OCI-M2 (cell line): ENCODE measurements around the gene BICRAL.
"Not testable (repeated sequence)": the region's sequence is repeated elsewhere in the genome, so short reads cannot be mapped to it uniquely, and the experiment has no call there.

Experiments used
- DNase-seq: peaks from one replicate; lab custom pipeline; 2025; ENCODE audit not compliant: unreplicated experiment; lab: John Stamatoyannopoulos, UW

Gene BICRAL

DNA sequence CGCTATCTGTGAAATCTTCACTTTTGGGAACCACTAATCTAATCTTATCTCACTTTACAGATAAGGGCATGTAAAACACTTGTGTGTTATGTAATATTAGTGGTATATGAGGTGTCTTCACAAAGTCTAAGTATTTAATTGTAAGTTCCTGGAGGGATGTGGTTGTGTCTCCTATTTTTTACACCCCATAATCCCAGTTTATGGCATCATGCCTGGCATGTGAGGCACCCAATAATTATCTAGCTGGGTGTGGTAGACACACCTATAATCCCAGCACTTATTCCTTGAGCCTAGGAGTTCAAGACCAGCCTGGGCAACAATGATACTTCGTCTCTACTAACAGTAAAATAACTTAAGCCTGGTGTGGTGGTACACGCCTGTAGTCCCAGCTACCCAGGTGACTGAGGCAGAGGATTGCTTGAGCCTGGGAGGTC lies 19.4 kb upstream of the BICRAL start:
- DNase-seq, result no peak

DNA sequence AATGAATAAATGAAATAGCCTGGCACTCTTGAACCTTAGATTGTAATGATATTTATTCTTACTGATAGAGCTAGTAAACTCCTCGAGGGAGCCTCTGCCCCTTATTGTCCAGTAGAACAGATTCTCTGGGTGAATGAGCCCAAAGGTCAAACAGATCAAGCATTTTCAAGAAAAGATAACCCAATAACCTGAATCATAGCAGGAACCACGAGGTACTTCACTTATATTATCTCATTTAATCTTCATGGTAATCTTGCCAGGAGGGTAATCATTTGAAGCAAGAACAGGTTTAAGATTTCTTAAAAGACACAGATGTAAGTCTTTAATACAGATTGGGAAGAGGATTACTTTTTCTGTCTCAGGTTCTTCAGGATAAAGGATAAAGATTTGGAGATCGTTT lies 18.9 kb upstream of the BICRAL start:
- DNase-seq, result no peak

DNA sequence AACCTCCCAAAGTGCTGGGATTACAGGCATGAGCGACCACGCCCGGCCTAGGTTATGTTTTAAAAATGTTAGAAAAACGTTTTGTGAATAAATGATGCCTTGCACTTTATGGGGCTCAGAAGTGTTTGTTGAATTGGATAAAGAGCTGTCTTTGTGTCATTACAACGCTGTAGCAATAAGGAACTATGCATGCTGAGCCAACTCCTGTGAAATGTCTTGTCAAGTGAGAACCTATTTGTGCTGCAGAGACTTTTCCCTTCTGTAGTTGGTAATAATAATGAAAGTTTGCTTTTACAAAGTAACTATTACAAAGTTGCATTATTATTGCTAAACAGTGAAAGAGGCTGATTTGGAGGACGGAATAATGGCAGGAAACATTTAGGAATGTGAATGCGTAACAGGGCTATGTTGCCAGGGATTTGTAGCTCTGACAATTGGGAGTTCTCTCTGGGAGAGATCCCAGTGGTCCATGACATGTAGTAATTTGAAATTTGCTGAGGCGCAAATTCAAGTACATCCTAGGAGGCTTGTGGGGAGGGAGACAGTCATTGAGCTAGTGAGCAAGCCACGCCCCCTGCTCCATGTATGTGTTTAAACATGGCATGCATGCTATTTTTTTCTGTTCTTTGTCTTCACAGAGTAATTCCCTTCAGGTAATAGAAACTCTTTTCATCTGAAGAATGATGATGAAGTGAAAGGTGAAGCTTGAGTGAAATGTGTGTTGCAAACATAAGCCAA lies 16.8 kb upstream of the BICRAL start:
- no peak for DNase-seq

DNA sequence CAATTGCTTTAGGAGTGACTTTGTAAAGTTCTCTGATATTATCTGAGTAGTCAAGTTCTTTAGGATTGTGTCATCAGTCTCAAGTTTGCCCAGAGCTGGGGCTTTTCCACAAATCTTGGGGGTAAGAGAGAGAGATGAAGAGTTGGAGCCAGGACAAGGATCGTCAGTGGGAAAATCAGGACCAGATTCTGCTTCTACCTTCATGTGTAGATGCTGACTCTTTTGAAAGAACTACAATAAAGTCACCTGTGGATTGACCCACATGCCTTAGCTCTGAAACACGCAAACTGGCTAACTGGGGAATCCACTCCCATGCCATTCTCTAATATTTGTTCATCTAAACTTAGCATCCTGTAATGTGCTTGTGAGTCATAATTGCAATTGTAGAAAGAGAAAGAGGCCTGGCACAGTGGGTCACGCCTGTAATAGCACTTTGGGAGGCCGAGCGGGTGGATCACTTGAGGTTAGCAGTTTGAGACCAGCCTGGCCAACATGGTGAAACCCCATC lies 15.6 kb upstream of the BICRAL start:
- no peak for DNase-seq

DNA sequence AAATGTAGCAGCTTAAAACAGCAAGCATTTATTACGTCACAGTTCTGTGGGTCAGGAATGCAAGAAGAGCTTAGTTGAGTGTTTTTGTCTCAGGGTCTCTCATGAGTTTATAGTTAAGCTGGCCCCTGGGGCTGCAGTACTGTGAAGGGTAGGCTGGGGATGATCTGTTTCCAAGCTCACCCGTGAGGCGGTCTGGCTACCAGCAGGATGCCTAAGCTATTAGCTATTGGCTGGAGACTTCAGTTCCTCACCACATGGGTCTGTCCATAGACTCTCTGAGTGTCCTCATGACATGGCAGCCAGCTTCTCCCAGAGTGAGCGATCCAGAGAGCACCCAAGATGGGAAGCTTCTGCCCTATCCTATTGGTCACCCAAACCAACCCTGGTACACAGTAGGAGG lies 12.8 kb upstream of the BICRAL start:
- no peak for DNase-seq

DNA sequence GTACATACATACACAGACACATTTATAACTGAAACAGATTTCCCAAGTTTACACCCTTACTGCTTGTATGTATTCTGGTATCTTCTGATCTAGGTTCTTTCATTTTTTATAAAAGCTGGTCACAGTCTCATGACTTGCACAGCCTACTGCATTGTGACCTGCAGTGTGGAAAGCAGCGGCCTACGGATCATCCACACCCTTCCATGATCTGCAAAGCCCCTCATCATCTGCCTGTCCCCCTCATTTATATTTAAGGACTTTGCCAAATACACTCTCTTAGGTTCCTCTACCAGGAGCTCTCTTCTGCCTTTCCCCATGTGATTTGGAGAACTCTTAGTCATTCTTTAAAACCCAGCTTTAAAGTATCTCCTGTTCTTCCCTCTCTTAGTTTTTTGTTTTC lies 12.0 kb upstream of the BICRAL start:
- DNase-seq, result no peak

DNA sequence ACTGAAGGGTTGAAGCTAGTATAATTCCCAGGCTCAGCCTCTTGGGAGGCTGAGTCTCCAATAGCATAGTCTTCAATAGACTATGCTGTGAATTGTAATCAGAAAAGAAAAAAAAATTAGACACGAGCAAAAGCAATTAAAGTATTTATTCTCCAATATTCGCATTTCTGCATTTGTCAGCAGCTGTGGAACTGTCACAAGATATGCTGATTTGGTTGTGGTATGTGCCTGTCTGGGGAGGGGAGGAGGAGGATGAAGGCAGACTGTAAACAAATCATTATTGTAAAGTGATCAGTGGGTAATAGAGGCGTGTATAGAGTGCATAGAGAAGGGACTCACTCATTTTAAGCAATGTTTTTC lies 10.1 kb upstream of the BICRAL start:
- no peak for DNase-seq

DNA sequence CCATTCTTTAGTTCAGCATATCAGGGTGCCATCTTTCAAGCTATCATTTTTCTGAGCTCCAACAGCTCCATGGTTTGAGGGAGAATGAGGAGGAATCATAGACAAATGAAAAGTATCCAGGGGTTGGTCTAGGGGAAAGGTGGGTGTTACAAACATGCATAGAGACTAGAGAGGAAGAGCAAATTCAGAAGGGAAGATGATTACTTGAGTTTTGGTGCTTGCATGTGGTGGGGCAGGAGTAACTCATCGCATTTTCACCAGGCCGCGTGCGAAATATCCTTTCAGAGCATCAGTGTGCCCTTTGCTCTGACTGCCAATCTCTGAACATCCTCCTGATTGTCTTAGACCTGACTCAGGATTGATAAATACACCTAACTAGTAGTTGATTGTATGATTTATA lies 7.7 kb upstream of the BICRAL start:
- DNase-seq, result no peak

DNA sequence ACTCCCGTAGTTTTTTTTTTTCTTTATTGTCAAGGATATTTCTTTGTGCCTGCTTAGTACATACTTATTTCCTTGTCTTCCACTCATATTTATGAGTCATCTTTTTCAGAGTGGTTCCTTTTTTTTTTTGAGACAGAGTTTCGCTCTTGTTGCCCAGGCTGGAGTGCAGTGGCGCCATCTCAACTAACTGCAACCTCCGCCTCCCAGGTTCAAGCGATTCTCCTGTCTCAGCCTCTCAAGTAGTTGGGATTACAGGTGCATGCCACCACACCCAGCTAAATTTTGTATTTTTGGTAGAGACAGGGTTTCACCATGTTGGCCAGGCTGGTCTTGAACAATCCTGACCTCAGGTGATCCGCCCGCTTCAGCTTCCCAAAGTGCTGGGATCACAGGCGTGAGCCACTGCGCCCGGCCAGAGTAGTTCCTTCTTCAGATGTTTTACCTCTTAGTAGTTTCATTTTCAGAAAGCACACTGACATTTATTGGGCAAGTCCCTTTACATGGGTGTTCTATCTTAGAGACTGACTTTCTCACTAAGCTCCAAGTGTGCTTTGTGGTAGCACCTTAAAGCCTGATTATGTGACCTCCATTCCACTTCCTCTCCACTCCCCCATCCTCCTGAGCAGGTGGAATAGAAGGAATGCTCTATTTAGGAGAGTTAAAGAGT lies 6.9 kb upstream of the BICRAL start:
- not testable (repeated sequence) for DNase-seq

DNA sequence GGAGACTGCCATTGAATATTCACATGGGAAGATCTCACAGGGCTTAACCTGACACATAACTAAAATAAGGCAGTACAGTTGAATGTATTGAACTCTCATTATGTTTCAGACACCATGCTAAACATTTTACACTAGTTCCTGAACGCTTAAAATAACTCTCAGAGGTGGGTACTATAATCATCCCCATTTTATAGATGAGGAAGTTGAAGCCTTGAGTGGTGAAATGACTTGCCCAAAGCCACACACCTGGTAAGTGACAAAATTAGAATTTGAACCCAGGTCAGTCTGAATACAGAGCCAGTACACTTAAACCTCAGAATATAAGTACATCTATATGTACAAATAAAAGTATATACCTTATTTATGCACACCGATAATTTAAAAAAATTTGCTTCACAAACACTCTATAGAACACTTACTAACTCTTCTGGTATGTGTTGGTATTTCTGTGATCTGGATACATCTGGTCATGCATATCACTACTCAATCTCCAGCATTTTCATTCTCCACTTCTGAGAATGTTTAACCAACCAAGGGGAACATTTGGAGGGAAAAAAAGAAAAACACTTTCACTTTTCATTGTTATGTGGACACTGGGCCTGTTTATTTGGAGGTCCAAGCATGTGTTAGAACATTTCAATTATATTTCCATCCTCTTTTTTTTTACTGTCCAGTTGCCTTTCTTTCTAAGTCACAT lies 4.6 kb upstream of the BICRAL start:
- no peak for DNase-seq

DNA sequence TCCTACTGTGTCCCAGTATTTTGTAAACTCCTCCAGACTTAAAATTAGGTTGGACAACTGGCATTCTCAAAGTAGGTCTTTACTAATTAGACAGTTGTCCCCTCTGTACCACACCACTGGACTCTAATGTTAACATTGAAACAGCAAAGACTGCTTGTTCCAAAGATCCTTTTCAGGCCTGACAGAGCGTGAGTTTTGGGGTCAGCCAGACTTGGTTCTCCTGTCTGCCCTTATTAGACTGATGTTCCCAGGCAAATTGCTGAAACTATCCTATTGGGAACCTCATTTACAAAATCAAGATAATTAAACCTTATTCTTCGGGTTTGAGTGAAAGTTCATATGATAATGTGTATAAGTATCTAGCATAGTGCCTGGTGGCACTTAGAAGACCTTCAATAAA lies 3.7 kb upstream of the BICRAL start:
- no peak for DNase-seq

DNA sequence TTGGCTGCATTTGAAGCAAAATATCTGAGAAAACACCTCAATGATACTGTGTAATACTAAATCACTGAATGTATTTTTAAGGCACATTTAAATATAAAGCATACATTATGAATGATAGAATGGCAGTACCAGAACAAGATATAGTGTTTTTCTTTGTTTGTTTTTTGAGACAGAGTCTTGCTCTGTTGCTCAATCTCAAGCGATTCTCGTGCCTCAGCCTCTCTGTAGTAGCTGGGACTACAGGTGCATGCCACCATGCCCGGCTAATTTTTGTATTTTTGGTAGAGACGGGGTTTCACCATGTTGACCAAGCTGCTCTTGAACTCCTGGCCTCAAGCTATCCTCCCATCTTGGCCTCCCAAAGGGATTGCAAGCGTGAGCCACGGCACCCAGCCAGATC lies 2.3 kb upstream of the BICRAL start:
- no peak for DNase-seq

DNA sequence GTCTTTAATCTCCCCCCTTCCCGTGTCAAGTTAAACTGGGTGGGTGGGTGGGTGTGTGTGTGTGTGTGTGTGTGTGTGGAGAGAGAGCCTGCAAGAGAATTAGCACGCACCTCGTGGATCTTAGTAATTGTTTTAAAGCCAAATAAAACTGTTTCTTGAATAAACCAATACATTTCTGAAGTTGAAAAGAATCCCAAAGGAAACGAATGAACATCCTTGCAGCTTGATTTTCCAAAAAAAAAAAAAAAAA lies 381 bp upstream of the BICRAL start:
- no peak for DNase-seq

DNA sequence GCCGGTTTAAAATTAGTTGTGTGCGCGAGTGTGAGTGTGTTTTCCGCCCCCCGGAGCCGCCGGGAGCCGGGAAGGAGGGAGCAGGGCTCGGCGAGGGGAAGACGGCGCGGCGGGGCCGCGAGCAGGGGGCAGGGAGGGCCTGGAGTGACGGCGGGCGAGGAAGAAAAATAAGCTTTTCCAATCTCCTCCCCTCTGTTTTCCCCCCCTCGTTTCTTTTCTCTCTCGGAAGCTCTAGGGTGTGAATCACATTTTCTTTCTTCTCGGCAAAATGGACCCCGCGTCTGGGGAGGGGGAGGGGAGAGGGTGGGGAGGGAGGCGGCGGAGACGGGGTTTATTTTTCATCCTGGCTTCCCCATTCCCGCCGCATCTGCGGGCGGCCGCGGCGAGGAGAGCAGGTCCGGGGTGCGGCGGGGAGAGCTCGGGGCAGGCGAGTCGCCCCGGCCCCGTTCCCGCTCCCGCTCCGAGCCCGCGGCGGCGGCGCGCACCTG lies 881 bp downstream of the BICRAL start:
- DNase-seq, result no peak

DNA sequence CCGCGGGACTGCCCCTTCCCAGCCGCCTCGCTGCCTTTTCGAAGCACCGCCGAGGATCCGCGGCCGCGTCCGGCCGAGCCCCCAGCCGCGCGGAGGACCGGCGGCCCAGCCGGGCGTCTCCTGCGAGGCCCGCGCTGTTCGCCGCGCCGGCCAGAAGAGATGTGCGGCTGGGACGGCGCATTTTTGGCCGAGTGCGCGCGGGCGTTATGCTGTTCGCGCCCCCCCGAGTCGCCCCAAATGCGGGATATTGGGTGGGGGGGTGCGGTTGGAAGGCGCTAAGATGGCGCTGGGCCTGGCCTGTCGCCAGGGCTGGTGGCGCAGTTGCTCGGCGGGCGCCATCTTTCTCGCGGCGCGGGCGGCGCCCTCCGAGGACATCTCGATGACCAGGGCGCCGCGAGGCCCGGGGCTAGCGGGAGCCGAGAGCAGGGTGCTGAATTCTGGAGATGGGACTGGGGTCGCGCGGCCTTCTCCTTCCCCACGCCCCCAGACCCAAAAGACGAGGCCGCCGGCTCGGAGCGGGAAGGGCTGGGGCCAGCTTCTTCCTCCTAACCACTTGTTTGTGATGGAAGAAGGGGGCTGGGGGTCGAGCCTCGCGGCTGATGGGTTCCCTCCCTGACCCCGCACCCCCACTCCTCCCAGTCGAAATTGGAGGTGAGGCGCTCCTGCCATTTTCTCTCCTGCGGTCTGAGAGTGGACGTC lies 1.5 kb downstream of the BICRAL start:
- no peak for DNase-seq

DNA sequence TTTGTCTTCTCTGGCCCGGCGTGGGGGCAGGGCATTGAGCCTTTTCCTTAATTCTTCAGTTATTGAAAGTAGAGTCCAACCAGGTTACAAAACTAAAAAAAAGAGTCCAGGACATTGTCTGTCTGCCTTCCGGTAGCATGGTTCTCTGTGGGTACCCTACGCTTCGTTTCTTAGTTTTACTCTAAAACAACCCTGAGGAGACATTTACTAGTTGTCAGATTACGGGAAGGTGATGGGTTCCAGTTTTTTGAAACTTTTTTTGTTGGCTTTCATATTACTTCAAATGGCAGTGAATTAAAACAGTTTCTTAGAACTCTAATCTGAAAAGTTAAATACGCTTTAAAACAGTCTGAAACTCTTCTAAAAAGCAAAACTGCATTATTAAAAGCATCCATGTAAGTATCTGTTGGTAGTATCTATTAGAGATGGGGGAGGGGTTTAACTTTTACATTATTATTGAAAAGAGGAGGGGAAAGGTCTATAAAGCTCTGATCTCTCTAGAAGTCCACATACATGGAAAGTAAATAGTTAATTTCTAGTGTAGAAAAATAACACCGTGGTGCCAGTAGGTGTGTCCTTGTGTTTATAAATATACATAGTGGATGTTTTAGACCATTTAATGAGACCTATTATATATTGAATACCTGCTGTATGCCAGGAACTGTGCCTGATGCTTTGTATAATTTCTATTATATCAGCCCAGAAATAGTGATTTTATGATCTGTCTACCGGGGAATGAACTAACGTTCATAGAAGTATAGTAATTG lies 2.2 kb downstream of the BICRAL start:
- DNase-seq, result no peak

DNA sequence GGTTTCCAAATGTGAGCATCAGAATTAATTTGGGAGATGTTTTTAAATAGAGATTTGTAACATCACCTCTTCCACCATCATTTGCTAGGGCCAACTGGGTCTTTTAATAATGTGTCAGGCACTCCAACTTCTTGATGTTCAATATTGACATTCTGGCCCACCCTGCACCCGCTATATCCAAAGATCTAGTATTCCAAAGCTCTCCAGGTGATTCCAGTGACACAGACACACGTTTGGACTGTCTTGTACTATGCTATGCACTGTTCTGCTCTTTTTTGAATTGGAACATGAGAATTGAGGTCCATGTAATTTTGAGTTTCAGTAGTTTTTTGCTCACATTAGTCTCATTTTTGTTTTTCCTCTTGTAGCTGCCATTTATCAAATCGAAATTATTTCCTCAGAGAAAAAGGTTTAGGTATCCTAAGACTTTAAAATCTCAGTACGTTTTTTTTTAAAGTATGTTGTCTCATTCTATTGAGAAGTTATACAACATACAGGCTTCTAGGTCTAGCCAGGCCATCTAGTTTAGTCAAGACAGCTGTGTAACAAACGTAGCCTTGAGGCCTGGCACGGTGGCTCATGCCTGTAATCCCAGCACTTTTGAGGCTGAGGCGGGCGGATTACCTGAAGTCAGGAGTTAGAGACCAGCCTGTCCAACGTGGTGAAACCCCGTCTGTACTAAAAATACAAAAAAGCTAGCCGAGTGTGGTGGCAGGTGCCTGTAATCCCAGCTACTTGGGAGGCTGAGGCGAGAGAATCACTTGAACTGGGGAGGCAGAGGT lies 3.1 kb downstream of the BICRAL start:
- DNase-seq, result no peak

DNA sequence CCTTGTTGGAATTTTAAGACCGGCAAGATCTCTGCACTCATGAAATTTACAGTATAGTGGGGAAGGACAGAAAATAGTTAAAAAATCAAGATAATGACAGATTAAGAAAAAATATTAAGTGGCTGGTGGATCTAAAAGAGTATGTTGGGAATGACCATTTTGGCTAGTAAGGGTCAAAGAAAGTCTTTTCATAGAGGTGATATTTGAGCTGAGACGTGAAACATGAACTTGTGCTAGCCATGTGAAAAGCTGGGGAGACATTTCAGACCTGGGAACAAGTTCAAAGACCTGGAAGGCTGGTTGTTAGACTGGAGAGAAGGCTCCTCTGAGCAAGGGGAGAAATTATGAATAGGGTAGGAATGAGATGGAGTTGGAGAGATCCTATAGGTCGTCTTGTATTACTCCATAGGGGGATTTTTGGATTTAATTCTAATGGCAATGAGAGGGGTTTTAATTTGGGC lies 4.7 kb downstream of the BICRAL start:
- no peak for DNase-seq

DNA sequence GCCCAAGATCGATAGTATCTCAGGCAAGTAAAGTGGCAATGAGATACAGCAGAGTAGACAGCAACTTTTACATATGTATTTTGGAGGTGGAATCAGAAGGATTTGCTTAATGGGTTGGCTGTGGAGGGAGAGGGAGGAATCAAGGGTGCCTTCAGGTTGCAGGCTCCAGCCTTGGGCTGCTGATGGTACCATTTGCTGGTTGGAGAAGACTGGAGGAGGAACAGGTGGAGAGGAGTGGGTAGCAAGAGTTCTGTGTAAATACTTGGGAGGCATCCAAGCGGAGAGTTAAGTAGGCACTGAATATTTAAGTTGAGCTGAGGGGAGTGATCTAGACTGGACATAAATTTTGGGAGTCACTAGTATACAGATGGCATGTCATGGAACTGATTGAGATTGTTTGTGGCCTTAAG lies 5.2 kb downstream of the BICRAL start:
- DNase-seq, result no peak

DNA sequence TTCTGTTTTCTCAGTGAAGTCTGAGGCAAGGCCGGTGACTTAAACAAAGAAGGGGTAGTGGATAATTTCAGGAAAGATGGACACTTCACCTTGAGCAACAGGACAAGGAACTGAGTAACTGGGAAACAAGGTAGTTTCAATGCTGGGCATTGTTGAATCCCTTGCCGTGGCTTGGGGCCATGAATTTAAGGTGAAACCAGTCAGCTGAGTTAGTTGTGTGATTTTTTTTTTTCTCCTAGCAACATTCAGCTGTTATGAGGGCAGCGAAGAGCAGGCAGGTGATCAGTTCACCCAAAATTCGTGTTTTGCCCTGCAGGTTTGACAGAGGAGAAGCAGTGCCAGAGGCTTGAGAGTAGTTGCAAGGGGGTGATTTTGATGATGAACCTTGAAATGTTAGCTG lies 6.8 kb downstream of the BICRAL start:
- DNase-seq, result no peak
